Hindlimb muscle (tissue), 1 donor: ENCODE results near the gene CDK5. TPM values are rescaled to one million over a fixed set of nuclear protein-coding genes. Genes with fewer than 3 reads are reported as not detected.
A peak's percentile ranks its signal among the peaks of the same experiment; 100 is the strongest.
"Not testable (repeated sequence)": the region's sequence is repeated elsewhere in the genome, so short reads cannot be mapped to it uniquely, and the experiment has no call there.

ENCODE experiments used
- DNase-seq: peaks from one replicate; pipeline ENCODE4 v3.0.0-alpha.2; 2013
- polyA plus RNA-seq: library from polyadenylated mRNA; unstranded; fragments of 120-200 nt; gene quantifications from one replicate; pipeline ENCODE4 v1.2.1, GENCODE V29; 2013; ENCODE audit not compliant: insufficient read length

Gene CDK5
- polyA plus RNA-seq, 1 donor, result 9.7 TPM

DNA sequence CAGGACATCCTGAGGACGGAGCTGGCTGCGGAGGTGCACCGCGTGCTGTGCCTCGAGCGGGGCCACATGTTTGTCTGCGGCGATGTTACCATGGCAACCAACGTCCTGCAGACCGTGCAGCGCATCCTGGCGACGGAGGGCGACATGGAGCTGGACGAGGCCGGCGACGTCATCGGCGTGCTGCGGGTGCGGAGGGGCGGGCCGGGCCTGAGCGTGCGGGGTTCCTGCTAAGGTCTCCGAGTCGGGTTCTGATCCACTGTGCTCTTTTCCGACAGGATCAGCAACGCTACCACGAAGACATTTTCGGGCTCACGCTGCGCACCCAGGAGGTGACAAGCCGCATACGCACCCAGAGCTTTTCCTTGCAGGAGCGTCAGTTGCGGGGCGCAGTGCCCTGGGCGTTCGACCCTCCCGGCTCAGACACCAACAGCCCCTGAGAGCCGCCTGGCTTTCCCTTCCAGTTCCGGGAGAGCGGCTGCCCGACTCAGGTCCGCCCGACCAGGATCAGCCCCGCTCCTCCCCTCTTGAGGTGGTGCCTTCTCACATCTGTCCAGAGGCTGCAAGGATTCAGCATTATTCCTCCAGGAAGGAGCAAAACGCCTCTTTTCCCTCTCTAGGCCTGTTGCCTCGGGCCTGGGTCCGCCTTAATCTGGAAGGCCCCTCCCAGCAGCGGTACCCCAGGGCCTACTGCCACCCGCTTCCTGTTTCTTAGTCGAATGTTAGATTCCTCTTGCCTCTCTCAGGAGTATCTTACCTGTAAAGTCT, 43.8 kb downstream of the CDK5 start:
- DNase-seq, result peak; percentile 82

GRCh38 chr7:151013356-151013732, 44.4 kb downstream of the CDK5 start:
- no peak for DNase-seq

GRCh38 chr7:151012911-151013347, 44.8 kb downstream of the CDK5 start:
- DNase-seq, result no peak

GRCh38 chr7:151012031-151012692, 45.5 kb downstream of the CDK5 start:
- no peak for DNase-seq

DNA sequence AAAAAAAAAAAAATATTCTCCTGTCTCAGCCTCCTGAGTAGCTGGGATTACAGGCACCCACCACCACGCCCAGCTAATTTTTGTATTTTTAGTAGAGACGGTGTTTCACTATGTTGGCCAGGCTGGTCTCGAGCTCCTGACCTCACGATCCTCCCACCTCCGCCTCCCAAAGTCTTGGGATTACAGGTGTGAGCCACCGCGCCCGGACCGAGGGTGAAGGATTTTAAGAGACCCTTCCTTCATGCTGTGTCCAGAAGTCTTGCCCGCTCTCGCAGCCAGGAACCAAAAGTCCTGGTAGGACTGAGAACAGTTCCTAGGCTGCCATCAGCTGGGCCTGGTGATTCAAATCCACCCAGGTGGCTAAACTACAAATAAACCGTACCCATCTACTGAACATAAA, 46.1 kb downstream of the CDK5 start:
- DNase-seq, result not testable (repeated sequence)

GRCh38 chr7:151011097-151011409, 46.6 kb downstream of the CDK5 start:
- DNase-seq, result no peak

DNA sequence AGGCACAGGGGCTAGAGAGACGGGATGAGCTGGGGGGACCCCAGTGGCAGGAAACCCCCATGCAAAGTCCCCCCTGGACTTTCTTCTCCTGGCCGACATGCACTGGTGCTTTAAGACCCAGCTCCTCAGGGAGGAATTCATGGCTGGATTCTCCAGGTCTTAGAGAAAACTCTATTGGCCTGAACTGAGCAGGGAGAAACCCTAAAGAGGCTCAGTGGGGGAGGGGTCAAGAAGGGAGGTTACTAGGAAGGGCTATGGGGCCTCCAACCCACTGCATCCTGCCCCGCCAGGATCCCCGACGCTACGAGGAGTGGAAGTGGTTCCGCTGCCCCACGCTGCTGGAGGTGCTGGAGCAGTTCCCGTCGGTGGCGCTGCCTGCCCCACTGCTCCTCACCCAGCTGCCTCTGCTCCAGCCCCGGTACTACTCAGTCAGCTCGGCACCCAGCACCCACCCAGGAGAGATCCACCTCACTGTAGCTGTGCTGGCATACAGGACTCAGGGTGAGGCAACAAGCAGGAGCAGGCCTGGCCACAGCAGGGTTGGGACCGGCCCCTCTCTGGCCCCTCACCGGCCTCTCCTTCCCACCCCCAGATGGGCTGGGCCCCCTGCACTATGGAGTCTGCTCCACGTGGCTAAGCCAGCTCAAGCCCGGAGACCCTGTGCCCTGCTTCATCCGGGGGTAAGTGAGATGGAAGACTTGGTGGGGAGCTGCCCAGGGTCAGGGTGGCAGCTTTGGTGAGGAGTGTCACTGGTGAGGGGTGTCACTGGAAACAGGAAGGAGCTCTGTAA, 47.2 kb downstream of the CDK5 start:
- no peak for DNase-seq

- no peak for DNase-seq
These were observed 47.7 kb downstream of the CDK5 start for GRCh38 chr7:151010037-151010306.

DNA sequence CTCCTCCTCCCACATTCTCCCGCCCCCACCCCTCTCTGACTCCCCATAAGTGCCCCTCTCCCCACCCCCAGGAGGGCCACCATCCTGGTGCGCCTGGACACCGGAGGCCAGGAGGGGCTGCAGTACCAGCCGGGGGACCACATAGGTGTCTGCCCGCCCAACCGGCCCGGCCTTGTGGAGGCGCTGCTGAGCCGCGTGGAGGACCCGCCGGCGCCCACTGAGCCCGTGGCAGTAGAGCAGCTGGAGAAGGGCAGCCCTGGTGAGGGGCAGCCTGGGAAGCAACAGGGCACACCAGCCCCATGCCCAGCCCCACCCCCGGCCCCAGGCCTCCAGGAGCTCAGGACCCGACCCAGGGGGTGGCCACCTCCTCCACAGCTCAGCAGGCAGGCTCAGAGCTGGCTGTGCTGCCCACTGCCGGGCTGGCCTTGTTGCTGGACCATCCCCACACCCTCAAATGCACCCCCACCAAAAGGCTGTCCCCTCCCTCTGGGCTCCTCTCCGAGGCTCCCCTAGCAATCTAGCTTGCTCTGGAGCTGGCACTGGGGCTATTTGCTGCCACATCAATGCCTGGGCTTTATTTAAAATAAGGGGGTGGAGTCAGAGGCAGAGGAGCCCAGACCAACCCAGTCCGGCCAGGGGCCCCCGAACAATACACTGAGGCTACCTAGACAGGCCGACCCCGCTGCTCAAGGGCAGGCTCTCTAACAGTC, 48.2 kb downstream of the CDK5 start:
- DNase-seq, result no peak

DNA sequence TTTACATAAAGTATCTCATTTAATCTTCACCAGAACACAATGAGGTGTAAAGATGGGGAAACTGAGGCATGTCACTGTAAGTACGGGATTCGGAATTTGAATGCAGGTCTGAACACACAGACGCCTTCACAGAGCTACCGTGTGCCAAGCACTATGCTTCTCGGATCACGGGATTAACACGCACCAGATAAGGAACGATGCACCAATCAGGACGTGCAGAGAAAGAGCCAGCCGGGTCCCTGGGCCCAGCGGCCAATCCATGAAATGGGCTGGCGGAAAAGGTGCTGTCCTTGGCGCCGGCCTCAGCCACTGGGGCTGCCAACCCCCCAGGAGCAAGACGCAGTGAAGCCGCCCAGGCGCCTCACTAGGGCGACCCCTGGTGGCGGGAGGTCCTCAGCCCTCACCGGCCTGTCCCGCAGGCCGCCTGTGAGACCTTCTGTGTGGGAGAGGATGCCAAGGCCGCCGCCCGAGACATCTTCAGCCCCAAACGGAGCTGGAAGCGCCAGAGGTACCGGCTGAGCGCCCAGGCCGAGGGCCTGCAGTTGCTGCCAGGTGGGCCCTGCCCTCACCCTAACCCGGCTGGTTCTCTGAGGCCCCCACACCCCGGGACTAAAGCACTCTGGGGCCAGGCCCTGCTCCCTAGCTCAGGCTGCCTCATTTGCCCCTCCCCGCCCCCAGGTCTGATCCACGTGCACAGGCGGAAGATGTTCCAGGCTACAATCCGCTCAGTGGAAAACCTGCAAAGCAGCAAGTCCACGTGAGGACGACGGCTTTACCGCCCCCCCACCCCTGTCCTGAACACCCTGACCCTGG, 49.0 kb downstream of the CDK5 start:
- no peak for DNase-seq

- no peak for DNase-seq
These were observed 49.6 kb downstream of the CDK5 start for GRCh38 chr7:151008143-151008510.

DNA sequence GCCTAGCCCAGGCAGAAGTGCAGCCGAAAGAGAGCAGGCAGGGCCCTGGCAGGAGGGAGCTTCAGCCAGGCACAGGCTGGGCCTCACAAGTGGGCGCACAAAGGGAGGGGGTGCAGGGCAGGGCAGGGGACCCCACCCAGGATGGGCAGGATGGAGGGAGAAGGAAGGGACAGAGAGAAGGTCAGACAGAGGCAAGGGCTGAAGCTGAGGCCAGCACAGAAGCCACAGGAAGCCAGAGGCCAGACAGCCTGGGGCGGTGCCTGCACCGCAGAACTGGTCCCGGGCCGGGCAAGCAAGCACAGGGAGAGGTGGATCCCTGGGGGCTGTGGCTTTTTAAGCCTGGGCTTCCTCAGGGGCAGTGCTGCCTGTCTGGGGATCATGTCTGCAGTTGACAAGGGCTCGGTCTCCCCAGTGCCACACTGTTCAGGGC, 50.2 kb downstream of the CDK5 start:
- DNase-seq, result no peak

- DNase-seq, result no peak
These were observed 51.0 kb downstream of the CDK5 start for GRCh38 chr7:151006590-151007300.

DNA sequence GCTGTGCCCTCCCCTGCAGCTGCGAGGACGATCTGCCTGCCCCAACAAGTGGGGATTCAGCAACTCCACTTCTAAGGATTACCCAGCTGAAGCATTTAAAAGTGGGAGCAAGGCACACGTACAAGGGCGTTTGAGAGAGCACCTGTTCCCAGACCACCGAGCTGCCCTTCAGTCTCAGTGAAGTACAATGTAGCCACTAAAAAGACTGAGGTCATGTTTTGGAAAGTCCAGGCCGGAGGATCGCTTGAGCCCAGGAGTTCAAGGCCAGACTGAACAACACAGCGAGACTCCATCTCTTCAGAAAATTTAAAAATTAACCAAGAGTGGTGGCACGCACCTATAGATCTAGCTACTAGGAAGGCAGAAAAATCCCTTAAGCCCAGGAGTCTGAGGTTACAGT, 52.1 kb downstream of the CDK5 start:
- DNase-seq, result no peak

Other genes with a start within 250 kb of the CDK5 start
- gene AOC1, start 205.4 kb downstream of the CDK5 start, polyA plus RNA-seq, result 0.08 TPM
- 29.3 TPM for gene KCNH2, start 79.6 kb downstream of the CDK5 start, polyA plus RNA-seq
- 9.2 TPM for gene NOS3, start 66.9 kb downstream of the CDK5 start, polyA plus RNA-seq
- gene ATG9B, start 33.4 kb downstream of the CDK5 start, polyA plus RNA-seq, result 0.72 TPM
- gene ABCB8, start 29.4 kb downstream of the CDK5 start, polyA plus RNA-seq, result 19.9 TPM
- 4.2 TPM for gene ASIC3, start 9.4 kb downstream of the CDK5 start, polyA plus RNA-seq
- gene SLC4A2, start 1.7 kb upstream of the CDK5 start, polyA plus RNA-seq, result 68.7 TPM
- gene FASTK, start 22.9 kb upstream of the CDK5 start, polyA plus RNA-seq, result 75.9 TPM
- 44.9 TPM for gene TMUB1, start 25.6 kb upstream of the CDK5 start, polyA plus RNA-seq
- 89.6 TPM for gene AGAP3, start 28.6 kb upstream of the CDK5 start, polyA plus RNA-seq
- gene GBX1, start 109.8 kb upstream of the CDK5 start, polyA plus RNA-seq, result 2.7 TPM
- gene ASB10, start 129.4 kb upstream of the CDK5 start, polyA plus RNA-seq, result 8.2 TPM
- not detected for gene H2BK1, start 152.6 kb upstream of the CDK5 start, polyA plus RNA-seq
- gene ABCF2, start 169.3 kb upstream of the CDK5 start, polyA plus RNA-seq, result 18.7 TPM
- 22.2 TPM for gene CHPF2, start 174.6 kb upstream of the CDK5 start, polyA plus RNA-seq
- 180 TPM for gene SMARCD3, start 190.8 kb upstream of the CDK5 start, polyA plus RNA-seq